T1000 (cell line): ENCODE data around the gene ANKFN1.

Experiments
- DNase-seq: peaks from one replicate; lab custom pipeline; 2025; ENCODE audit warnings: mixed read lengths; lab: John Stamatoyannopoulos, UW

Gene ANKFN1

GRCh38 chr17:56290802-56291118 lies 137.5 kb downstream of the ANKFN1 start:
- no peak for DNase-seq

GRCh38 chr17:56291226-56291805 lies 138.0 kb downstream of the ANKFN1 start:
- no peak for DNase-seq

- DNase-seq, result peak; percentile 35
These were observed 138.7 kb downstream of the ANKFN1 start for GRCh38 chr17:56292010-56292409.

- DNase-seq, result no peak
These were observed 139.3 kb downstream of the ANKFN1 start for GRCh38 chr17:56292578-56292977.

GRCh38 chr17:56297184-56297583 lies 143.9 kb downstream of the ANKFN1 start:
- DNase-seq, result no peak

GRCh38 chr17:56298846-56299245 lies 145.6 kb downstream of the ANKFN1 start:
- no peak for DNase-seq

- DNase-seq, result no peak
These were observed 146.9 kb downstream of the ANKFN1 start for GRCh38 chr17:56300144-56300543.

- no peak for DNase-seq
These were observed 151.7 kb downstream of the ANKFN1 start for GRCh38 chr17:56305007-56305406.

GRCh38 chr17:56309897-56310296 lies 156.6 kb downstream of the ANKFN1 start:
- no peak for DNase-seq

GRCh38 chr17:56310782-56311181 lies 157.5 kb downstream of the ANKFN1 start:
- DNase-seq, result no peak

- no peak for DNase-seq
These were observed 159.9 kb downstream of the ANKFN1 start for GRCh38 chr17:56313201-56313600.

GRCh38 chr17:56314026-56314425 lies 160.8 kb downstream of the ANKFN1 start:
- no peak for DNase-seq

- no peak for DNase-seq
These were observed 161.8 kb downstream of the ANKFN1 start for GRCh38 chr17:56314984-56315602.

GRCh38 chr17:56316604-56317003 lies 163.3 kb downstream of the ANKFN1 start:
- DNase-seq, result no peak

- DNase-seq, result no peak
These were observed 164.3 kb downstream of the ANKFN1 start for GRCh38 chr17:56317351-56318208.

- no peak for DNase-seq
These were observed 166.3 kb downstream of the ANKFN1 start for GRCh38 chr17:56319531-56319930.

- DNase-seq, result no peak
These were observed 167.2 kb downstream of the ANKFN1 start for GRCh38 chr17:56320443-56320842.

GRCh38 chr17:56322991-56323390 lies 169.7 kb downstream of the ANKFN1 start:
- no peak for DNase-seq

- DNase-seq, result no peak
These were observed 171.4 kb downstream of the ANKFN1 start for GRCh38 chr17:56324676-56325075.

GRCh38 chr17:56325313-56326000 lies 172.2 kb downstream of the ANKFN1 start:
- no peak for DNase-seq

- DNase-seq, result no peak
These were observed 172.7 kb downstream of the ANKFN1 start for GRCh38 chr17:56326001-56326359.

- no peak for DNase-seq
These were observed 194.4 kb downstream of the ANKFN1 start for GRCh38 chr17:56347639-56348038.

GRCh38 chr17:56350592-56350991 lies 197.3 kb downstream of the ANKFN1 start:
- DNase-seq, result no peak
